HCT116 (cell line): Measurements from ENCODE around the gene TOGARAM1. TPM values are rescaled to one million over a fixed set of nuclear protein-coding genes. Genes with fewer than 3 reads are reported as not detected.

Experiments
- ATAC-seq: fragments of 200-7000 bp; cut with Tn5 transposase; 2 replicates; pipeline ENCODE4 v1.9.1; 2020; ENCODE audit warnings: mild to moderate bottlenecking, moderate library complexity
- BruUV-seq: library from RNA; stranded (reverse); fragments of 400-500 nt; replicated peaks from 2 replicates; lab custom pipeline; 2021; lab: Mats Ljungman, UMichigan
- CTCF ChIA-PET: fragments of 300-600 bp; sonication (Branson Sonifier 250); formaldehyde crosslinking; loops from one replicate; lab custom pipeline; 2021; ENCODE audit warnings: antibody characterized with exemption; lab: Charles Lee
- POLR2A ChIA-PET: fragments of 300-600, 350-600 bp; sonication (Branson Sonifier 250); formaldehyde crosslinking; loops from one replicate; lab custom pipeline; 2021; ENCODE audit warnings: antibody characterized with exemption; lab: Charles Lee
- RAD21 ChIA-PET, 2 experiments: fragments of 300-600 bp; sonication (Branson Sonifier 250); formaldehyde crosslinking; loops; one replicate each; lab custom pipeline; 2023; ENCODE audit warnings: low total read pairs in 2 of 2; ENCODE audit not compliant: uncharacterized antibody in 2 of 2, unreplicated experiment in 2 of 2, low non-redundant PET in 1 of 2; lab: Charles Lee
- DNase-seq: peaks from one replicate; pipeline ENCODE4 v3.0.0-alpha.2; 2010; ENCODE audit warnings: low read depth, low spot score
- H2AFZ ChIP-seq: fragments of 200-600 bp; shearing (Covaris generic), sonication (generic); 2 replicates; pipeline ENCODE4 v1.6.1; 2017; ENCODE audit warnings: low read depth, mixed run types, mixed read lengths, antibody characterized with exemption, low read length; ENCODE audit not compliant: poor library complexity, severe bottlenecking
- H3K27ac ChIP-seq: 2 replicates; pipeline ENCODE4 v1.5.1; 2012; ENCODE audit warnings: low read depth, low read length
- H3K27me3 ChIP-seq: fragments of 200-600 bp; sonication (generic); 2 replicates; pipeline ENCODE4 v1.6.1; 2016; ENCODE audit warnings: mixed run types, low read length, mixed read lengths; ENCODE audit not compliant: insufficient read depth
- H3K36me3 ChIP-seq, 2 experiments: fragments of 200-500 bp in 1 of 2; fragments of 200-600 bp in 1 of 2; sonication (Bioruptor generic) in 1 of 2; sonication (generic) in 1 of 2; 2 replicates each; pipeline versions ENCODE4 v1.5.1 to v1.6.1; 2014 to 2016; ENCODE audit warnings: low read length in 2 of 2, inconsistent platforms in 1 of 2, mixed read lengths in 1 of 2, mixed run types in 1 of 2; ENCODE audit not compliant: insufficient read depth in 2 of 2, control insufficient read depth in 1 of 2
- H3K4me1 ChIP-seq, 2 experiments: fragments of 200-600 bp in 1 of 2; sonication (generic) in 1 of 2; 2 replicates each; pipeline versions ENCODE4 v1.5.1 to v1.6.1; 2012 to 2017; ENCODE audit warnings: low read length in 2 of 2, inconsistent platforms in 1 of 2, mild to moderate bottlenecking in 1 of 2, mixed read lengths in 1 of 2, mixed run types in 1 of 2, moderate library complexity in 1 of 2; ENCODE audit not compliant: insufficient read depth in 2 of 2, control insufficient read depth in 1 of 2
- H3K4me2 ChIP-seq: fragments of 200-600 bp; sonication (generic); 2 replicates; pipeline ENCODE4 v1.6.1; 2017; ENCODE audit warnings: mixed run types, low read length, mixed read lengths
- H3K4me3 ChIP-seq, 2 experiments: fragments of 200-600 bp in 1 of 2; sonication (generic) in 1 of 2; replicated peaks in 1 of 2; 2 replicates each; pipeline ENCODE4 v1.5.1; 2011 to 2016; ENCODE audit warnings: low read length in 2 of 2, control low read depth in 1 of 2, low read depth in 1 of 2, mild to moderate bottlenecking in 1 of 2, mixed read lengths in 1 of 2, mixed run types in 1 of 2
- H3K79me2 ChIP-seq: fragments of 200-600 bp; sonication (generic); 2 replicates; pipeline ENCODE4 v1.6.1; 2017; ENCODE audit warnings: mild to moderate bottlenecking, mixed run types, low read length, moderate library complexity, mixed read lengths; ENCODE audit not compliant: insufficient read depth
- H3K9ac ChIP-seq: fragments of 200-600 bp; sonication (generic); 2 replicates; pipeline ENCODE4 v1.6.1; 2016; ENCODE audit warnings: low read length, mixed read lengths
- H3K9me2 ChIP-seq: fragments of 200-600 bp; sonication (generic), shearing (Covaris generic); 2 replicates; pipeline ENCODE4 v1.6.1; 2017; ENCODE audit warnings: mixed run types, mild to moderate bottlenecking, moderate library complexity; ENCODE audit not compliant: insufficient read depth
- H3K9me3 ChIP-seq, 2 experiments: fragments of 200-500 bp in 1 of 2; fragments of 200-600 bp in 1 of 2; sonication (Bioruptor generic) in 1 of 2; sonication (generic) in 1 of 2; 2 replicates each; pipeline ENCODE4 v1.6.1; 2014 to 2017; ENCODE audit warnings: low read length in 2 of 2, mixed read lengths in 2 of 2, inconsistent platforms in 1 of 2, low read depth in 1 of 2, mild to moderate bottlenecking in 1 of 2, mixed run types in 1 of 2, moderate library complexity in 1 of 2; ENCODE audit not compliant: control insufficient read depth in 1 of 2, insufficient read depth in 1 of 2
- H4K20me1 ChIP-seq: fragments of 200-600 bp; sonication (generic), shearing (Covaris generic); 2 replicates; pipeline ENCODE4 v1.6.1; 2017; ENCODE audit warnings: mixed run types, mild to moderate bottlenecking, moderate library complexity; ENCODE audit not compliant: insufficient read depth
- CBX3 ChIP-seq: IDR thresholded peaks from 2 replicates; pipeline ENCODE4 v1.6.1; 2012; ENCODE audit warnings: low read depth
- EZH2 ChIP-seq: fragments of 200-600 bp; sonication (generic); IDR thresholded peaks from 2 replicates; pipeline ENCODE4 v1.6.1; 2017; ENCODE audit warnings: antibody characterized with exemption, mixed run types
- EZH2phosphoT487 ChIP-seq: fragments of 200-600 bp; IDR thresholded peaks from 2 replicates; pipeline ENCODE4 v1.6.1; 2018; ENCODE audit warnings: antibody characterized with exemption, borderline replicate concordance
- JUND ChIP-seq: IDR thresholded peaks from 2 replicates; pipeline ENCODE4 v1.6.1; 2012
- POLR2A ChIP-seq: IDR thresholded peaks from 2 replicates; pipeline ENCODE4 v1.7.0; 2011; ENCODE audit warnings: borderline replicate concordance; ENCODE audit not compliant: insufficient read depth, insufficient read length; ENCODE audit errors: extremely low read depth
- SRF ChIP-seq: IDR thresholded peaks from 2 replicates; pipeline ENCODE4 v1.6.1; 2012; ENCODE audit warnings: low read depth
- TCF7L2 ChIP-seq: IDR thresholded peaks from 2 replicates; pipeline ENCODE4 v1.7.0; 2011; ENCODE audit warnings: borderline replicate concordance, inconsistent platforms; ENCODE audit not compliant: insufficient read depth, insufficient read length; ENCODE audit errors: extremely low read depth
- YY1 ChIP-seq: IDR thresholded peaks from 2 replicates; pipeline ENCODE4 v1.6.1; 2011; ENCODE audit warnings: low read length, low read depth, moderate library complexity, mild to moderate bottlenecking; ENCODE audit not compliant: insufficient replicate concordance; ENCODE audit errors: extremely low read depth
- ZFX ChIP-seq: fragments of 450-650 bp; IDR thresholded peaks from 2 replicates; pipeline ENCODE4 v1.6.1; 2017
- intact Hi-C: fragments of 100-400 bp; cut with micrococcal nuclease; formaldehyde crosslinking; loops from 2 replicates; pipeline ENCODE4 v1.10.0; 2022
- total RNA-seq: library from RNA; stranded (reverse); gene quantifications from one replicate; pipeline ENCODE4 v1.2.1, GENCODE V29; 2021; ENCODE audit not compliant: unreplicated experiment
- TF ChIP-seq, protein P1 (sequence below): IDR thresholded peaks from 2 replicates; pipeline ENCODE4 v1.6.1; 2012
- TF ChIP-seq, protein P2 (sequence below): IDR thresholded peaks from 2 replicates; pipeline ENCODE4 v1.6.1; 2012; ENCODE audit warnings: low read depth
- TF ChIP-seq, protein P3 (sequence below): IDR thresholded peaks from 2 replicates; pipeline ENCODE4 v1.6.1; 2012
- TF ChIP-seq, protein P4 (sequence below), 3 experiments: fragments of 200-600 bp in 1 of 3; sonication (generic) in 1 of 3; IDR thresholded peaks in 2 of 3; conservative IDR thresholded peaks in 1 of 3; 2 replicates each; pipeline ENCODE4 v1.5.1; 2012 to 2017; ENCODE audit warnings: low read depth in 2 of 3, low read length in 2 of 3, antibody characterized with exemption in 1 of 3, borderline replicate concordance in 1 of 3, control low read depth in 1 of 3, mild to moderate bottlenecking in 1 of 3, mixed read lengths in 1 of 3, mixed run types in 1 of 3, moderate library complexity in 1 of 3; ENCODE audit not compliant: insufficient read depth in 1 of 3

TOGARAM1 gene
- total RNA-seq, 1 experiment from 2014 or later = 1.9 TPM

DNA sequence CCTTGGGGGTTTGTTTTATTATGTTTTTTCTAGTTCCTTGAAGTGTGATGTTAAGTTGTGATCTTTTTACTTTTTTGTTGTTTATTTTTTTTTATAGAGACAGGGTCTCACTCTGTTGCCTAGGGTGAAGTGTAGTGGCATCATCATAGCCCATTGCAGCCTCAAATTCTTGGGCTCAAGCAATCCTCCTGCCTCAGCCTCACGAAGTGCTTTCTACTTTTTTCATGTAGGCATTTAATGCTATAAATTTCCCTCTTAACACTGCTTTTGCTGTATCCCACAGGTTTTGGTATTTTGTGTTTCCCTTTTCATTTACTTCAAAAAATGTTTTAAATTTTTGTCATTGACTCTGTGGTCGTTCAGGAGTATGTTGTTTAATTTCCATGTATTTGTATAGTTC lies 95.4 kb downstream of the TOGARAM1 start:
- H2AFZ ChIP-seq = no peak overlapping the region
- no peak overlapping the region for H3K4me3 ChIP-seq
- H3K9me3 ChIP-seq = no peaks in the 10 kb centered on the region
- DNase-seq = no peak
- no peaks in the 10 kb centered on the region for H3K27me3 ChIP-seq
- H3K36me3 ChIP-seq = no peaks in the 10 kb centered on the region
- H3K9me2 ChIP-seq = no peaks in the 10 kb centered on the region
- H3K27ac ChIP-seq = no peak overlapping the region
- intact Hi-C loops = no loop called here
- no TSS peak for BruUV-seq
- no peak overlapping the region for H3K9ac ChIP-seq
- no peaks in the 10 kb centered on the region for H3K79me2 ChIP-seq
- TF ChIP-seq POLR2A (no peak), YY1 (no peak), JUND (no peak), EZH2 (no peak), TCF7L2 (no peak), EZH2phosphoT487 (no peak), ZFX (no peak), SRF (no peak), CBX3 (no peak)
- TF ChIP-seq, protein P1, sequence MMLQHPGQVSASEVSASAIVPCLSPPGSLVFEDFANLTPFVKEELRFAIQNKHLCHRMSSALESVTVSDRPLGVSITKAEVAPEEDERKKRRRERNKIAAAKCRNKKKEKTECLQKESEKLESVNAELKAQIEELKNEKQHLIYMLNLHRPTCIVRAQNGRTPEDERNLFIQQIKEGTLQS = no peak
- TF ChIP-seq, protein P2, sequence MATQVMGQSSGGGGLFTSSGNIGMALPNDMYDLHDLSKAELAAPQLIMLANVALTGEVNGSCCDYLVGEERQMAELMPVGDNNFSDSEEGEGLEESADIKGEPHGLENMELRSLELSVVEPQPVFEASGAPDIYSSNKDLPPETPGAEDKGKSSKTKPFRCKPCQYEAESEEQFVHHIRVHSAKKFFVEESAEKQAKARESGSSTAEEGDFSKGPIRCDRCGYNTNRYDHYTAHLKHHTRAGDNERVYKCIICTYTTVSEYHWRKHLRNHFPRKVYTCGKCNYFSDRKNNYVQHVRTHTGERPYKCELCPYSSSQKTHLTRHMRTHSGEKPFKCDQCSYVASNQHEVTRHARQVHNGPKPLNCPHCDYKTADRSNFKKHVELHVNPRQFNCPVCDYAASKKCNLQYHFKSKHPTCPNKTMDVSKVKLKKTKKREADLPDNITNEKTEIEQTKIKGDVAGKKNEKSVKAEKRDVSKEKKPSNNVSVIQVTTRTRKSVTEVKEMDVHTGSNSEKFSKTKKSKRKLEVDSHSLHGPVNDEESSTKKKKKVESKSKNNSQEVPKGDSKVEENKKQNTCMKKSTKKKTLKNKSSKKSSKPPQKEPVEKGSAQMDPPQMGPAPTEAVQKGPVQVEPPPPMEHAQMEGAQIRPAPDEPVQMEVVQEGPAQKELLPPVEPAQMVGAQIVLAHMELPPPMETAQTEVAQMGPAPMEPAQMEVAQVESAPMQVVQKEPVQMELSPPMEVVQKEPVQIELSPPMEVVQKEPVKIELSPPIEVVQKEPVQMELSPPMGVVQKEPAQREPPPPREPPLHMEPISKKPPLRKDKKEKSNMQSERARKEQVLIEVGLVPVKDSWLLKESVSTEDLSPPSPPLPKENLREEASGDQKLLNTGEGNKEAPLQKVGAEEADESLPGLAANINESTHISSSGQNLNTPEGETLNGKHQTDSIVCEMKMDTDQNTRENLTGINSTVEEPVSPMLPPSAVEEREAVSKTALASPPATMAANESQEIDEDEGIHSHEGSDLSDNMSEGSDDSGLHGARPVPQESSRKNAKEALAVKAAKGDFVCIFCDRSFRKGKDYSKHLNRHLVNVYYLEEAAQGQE = no peak
- TF ChIP-seq, protein P3, sequence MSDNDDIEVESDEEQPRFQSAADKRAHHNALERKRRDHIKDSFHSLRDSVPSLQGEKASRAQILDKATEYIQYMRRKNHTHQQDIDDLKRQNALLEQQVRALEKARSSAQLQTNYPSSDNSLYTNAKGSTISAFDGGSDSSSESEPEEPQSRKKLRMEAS = no peak
- TF ChIP-seq, protein P4, sequence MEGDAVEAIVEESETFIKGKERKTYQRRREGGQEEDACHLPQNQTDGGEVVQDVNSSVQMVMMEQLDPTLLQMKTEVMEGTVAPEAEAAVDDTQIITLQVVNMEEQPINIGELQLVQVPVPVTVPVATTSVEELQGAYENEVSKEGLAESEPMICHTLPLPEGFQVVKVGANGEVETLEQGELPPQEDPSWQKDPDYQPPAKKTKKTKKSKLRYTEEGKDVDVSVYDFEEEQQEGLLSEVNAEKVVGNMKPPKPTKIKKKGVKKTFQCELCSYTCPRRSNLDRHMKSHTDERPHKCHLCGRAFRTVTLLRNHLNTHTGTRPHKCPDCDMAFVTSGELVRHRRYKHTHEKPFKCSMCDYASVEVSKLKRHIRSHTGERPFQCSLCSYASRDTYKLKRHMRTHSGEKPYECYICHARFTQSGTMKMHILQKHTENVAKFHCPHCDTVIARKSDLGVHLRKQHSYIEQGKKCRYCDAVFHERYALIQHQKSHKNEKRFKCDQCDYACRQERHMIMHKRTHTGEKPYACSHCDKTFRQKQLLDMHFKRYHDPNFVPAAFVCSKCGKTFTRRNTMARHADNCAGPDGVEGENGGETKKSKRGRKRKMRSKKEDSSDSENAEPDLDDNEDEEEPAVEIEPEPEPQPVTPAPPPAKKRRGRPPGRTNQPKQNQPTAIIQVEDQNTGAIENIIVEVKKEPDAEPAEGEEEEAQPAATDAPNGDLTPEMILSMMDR (IDR thresholded peaks at IDR 0.05 in 2 of 3, conservative IDR thresholded peaks at IDR 0.05 in 1 of 3; ENCODE audit: borderline replicate concordance in 1 of 3, insufficient read depth in 1 of 3, low read depth in 2 of 3, low read length in 2 of 3) = no peak
- H4K20me1 ChIP-seq = no peaks in the 10 kb centered on the region
- H3K4me2 ChIP-seq = no peak overlapping the region
- no peaks in the 10 kb centered on the region for H3K4me1 ChIP-seq
- CTCF ChIA-PET = no interaction called here
- no peak for ATAC-seq
- POLR2A ChIA-PET = no interaction called here
- RAD21 ChIA-PET = no interaction called here
